Midbrain (tissue), 1 donor: Measurements from ENCODE around the gene TWIST2.

Experiments
- DNase-seq: peaks from one replicate; lab custom pipeline; 2025; lab: John Stamatoyannopoulos, UW

The TWIST2 gene

DNA sequence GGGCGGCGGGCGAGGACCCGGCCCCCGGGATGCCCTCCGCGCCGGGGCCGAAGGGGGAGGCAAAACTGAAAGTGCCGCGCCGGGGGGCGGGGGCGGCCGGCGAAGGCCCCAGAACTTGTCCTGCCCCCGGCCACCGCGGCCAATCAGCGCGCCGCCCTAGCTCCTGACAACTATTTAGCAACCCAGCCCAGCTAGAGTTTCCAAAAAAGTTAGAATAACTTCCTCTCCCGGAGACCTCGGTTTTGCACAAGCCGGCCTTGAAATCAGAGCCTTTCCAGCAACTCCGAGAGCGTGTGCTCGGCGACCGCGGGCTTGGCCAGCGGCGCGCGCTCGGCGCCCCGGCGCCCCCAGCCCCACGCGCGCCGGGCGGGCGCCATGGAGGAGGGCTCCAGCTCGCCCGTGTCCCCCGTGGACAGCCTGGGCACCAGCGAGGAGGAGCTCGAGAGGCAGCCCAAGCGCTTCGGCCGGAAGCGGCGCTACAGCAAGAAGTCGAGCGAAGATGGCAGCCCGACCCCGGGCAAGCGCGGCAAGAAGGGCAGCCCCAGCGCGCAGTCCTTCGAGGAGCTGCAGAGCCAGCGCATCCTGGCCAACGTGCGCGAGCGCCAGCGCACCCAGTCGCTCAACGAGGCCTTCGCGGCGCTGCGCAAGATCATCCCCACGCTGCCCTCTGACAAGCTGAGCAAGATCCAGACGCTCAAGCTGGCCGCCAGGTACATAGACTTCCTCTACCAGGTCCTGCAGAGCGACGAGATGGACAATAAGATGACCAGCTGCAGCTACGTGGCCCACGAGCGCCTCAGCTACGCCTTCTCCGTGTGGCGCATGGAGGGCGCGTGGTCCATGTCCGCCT is at the start of gene TWIST2:
TWIST2 (plus strand) TSS at position 245 of the 850 bp plus-strand sequence; CDS start at position 376, 131 bp downstream.
- DNase-seq, result peak; percentile 9

DNA sequence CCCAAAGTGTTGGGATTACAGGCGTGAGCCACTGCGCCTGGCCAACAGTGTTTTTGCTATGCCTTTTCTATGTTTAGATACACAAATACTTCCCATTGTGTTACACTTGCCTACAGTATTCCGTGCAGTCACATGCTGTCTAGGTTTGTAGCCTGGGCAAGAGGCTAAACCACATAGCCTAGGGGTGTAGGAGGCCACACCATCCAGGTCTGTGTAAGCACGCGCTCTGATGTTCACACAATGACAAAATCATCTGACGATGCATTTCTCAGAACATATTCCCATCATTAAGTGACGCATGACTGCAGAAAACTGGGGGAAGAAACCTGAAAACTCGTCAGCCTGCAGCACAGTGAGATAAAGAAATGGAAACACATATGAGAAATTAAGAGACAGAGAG is 46.1 kb upstream of the TWIST2 start:
- DNase-seq, result no peak

DNA sequence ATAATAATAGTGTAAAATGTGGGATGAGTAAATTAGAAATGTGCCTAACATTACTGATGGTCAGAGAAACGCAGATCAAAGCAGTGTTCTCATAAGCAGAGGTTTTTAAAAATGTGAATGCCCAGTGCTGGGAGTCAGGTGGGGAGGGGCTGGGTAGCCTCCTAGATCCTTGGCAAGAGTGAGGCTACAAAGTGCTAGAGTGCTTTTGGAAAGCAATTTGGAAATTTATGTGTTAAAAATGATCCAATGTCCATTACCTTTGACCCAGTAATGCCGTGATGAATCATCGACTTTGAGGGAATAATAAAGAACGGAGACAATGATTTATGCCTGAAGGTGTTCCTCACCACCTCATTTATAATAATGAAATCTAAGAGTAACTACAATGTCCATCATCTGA is 44.9 kb upstream of the TWIST2 start:
- DNase-seq, result no peak

DNA sequence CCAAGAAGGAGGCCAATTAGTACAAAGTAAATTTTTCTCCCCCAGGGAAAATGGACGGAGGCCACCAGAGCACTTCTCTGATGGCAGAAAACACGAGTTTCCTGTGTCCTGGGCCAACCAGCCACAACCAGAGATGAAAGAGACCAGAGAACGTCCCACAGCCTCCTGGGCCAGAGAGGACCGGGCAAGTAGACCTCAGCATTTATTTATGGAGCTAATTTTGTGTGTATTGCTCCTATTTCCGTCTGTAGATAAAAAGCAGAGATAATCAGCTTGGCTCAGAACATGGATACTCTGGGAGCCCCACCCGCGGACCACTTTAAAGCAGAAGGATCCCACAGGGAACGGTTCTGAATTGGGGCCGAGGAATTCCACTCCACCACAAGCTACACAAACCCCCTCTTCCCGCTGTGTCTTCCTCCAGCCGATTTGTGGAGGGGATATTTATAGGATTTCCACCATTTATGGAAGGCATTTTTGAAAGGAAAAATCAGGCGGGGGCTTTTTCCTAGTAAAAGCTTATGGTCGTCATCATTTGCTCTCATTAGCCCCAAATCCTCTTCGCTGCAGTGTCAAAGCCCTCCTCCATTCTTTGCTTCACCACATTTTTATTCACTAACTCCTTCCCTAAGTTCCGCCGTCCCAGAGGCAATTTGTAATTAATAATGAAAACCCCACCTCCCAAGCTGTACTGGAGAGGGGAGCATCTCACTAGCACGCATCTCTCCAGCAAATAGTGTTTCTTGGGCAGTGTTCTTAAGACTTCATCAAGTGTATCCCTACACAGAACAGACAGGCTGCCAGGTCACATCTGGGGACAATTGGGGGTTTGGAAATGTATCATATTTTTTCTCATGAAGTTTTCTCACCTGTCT is 43.7 kb upstream of the TWIST2 start:
- no peak for DNase-seq

DNA sequence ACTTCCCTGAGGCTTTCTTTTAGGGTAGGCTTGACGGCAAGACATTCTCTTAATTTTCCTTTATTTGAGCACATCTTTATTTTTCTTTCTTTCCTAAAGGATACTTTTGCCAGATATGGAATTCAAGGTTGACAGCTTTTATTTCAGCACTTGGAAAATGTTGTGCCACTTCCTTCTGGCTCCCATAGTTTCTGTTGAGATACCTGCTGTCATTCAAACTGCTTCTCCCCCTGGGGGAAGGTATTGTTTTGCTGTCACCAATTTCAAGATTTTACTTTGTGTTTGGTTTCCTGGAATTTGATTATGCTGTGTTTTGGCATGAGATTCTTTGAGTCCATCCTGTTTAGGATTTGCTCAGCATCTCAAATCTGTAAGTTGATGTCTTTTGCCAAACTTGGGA is 39.1 kb upstream of the TWIST2 start:
- DNase-seq, result no peak

DNA sequence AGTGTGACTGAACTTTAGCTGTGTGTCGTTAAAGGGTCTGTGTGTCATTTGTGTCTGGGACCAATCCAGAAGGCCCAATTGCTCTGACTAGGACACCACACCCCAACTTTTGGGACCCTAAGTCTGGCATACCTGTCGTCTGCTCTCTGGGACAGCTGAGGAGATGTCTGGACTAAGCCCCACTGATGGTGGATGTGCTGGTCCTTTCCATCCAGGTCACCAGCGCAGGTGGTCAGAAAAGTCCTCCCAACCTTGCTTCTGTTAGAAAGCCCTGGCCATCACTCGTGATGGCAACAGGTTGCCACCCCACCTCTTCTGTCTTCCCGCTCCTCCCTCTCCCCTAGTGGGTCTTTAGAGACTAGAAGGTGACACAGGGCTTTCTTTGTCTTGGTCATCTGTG is 37.6 kb upstream of the TWIST2 start:
- DNase-seq, result no peak

DNA sequence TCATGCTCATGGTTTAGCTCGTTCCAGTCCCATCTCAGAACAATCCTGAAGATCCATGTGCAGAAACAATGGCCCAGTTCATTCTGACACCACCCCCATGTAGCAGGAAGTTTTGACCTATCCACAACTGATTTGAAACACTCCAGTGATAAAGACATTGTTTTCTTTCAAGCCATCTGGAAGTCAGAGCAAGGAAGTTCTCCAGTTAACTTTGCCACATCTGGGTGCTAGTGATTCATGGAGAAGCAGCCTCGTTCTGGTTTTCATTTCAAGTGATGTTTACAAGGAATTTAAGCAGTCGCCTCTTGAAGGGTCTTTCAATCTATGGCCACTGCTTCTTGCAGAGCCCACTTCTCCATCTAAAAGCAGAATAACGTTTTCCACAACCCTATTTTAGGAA is 36.6 kb upstream of the TWIST2 start:
- no peak for DNase-seq

DNA sequence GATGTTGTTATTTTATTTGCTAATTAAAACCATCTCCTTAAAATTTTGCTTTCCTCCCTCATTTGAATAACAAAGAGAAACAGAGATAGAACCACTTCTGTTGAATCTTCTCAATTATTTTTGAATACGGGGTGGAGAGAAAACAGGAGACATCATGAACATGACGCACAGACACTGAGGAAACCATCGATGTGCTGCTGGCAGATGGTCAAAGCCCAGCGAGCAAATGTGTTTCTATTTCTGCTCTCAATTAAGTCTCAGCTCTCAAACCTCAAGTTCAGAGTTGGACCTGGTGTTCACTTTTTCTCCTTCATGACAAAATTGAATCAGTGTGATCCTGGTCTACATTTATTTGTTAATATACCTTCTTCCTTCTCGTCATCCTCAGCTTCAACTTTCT is 36.1 kb upstream of the TWIST2 start:
- DNase-seq, result no peak

DNA sequence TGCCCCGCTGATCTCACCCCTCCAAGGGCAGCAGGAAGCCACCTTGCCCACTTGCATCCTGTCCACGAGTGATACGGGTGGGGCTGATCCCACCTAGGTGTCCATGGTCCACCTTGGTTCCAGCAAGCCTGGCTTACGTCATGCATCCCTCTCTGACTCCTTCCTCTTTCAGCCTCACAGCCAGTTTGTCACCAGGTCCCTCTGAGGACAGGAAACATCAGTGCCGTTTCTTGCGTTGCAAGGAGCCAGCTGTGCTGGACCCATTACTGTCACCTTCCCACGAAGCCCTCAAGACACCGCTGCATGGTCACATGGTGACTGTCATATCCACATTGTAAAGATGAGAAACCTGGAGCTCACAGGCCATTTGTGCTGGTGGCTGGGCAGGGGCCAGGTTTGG is 34.8 kb upstream of the TWIST2 start:
- no peak for DNase-seq

DNA sequence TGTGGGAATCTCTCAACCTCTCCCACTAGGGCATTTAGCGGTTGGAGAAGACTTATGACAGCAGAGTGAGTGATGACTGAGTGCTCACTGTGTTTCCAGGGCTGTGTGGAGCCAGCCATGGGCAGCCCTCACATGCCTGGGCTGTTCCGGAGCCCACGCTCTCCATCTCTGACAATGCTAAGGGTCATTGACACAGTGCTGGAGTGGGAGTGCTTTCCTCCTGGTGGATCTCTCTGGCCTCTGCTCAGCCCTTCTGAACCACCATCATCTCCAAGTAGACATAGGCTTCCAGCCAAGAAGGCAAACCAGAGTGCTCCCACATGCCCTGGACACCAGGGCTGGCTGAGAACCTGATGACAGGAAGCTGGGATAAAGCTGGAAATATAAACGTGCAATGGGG is 33.1 kb upstream of the TWIST2 start:
- no peak for DNase-seq

DNA sequence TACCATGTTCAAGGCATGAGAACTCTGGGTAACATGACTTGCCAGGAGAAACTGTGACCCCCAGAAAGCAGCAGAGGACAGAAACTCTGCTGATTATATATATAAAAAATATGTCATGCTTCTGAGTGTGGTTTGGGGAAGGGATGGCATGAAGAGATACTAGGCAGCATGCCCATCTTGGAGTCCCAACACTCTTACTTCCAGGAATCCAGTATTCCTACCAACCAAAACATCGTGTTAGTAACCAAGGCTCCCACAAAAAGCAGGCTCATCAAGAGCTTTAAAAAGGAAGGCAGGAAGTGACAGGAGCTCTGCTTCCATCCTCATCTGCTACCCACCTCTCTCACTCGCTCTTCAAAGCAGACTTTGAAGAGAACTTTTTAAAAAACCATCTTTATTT is 31.6 kb upstream of the TWIST2 start:
- DNase-seq, result no peak

DNA sequence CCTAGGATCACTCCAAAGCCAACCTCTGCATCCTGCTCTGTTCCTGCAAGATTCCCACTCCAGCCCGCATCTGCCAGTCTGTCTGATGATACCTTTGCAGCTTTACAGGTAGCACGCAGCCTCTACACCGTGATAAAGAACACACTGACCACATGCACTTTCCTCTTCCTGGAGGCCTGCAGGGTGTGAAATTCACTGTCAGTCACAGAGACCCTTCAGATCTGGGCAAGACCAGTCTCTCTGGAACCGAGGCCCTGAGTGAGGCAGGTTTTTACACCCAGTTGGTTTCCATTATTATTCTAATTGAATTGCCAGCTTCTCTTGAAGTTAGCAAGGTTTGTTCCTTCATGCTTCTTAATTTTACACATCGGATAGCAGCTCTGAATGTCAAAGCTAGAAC is 30.5 kb upstream of the TWIST2 start:
- no peak for DNase-seq

DNA sequence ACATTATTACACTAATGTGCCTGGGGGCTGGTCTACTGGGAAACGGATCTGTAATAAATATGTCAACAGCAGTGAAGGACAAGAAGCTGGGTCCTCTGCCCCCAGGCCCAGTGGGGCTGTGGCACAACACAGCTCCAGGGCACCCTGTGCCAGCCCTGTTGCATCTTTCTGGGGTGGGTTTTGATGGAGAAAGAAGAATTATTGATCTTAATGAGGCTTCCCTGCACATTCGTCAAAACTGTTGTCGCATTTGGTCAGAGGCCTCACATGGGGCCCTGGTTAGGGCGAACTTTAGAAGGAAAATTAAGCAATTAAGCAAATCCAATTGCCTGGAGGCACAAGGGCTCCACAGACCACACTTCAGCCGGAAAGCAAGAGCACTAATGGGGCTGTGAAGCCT is 30.0 kb upstream of the TWIST2 start:
- no peak for DNase-seq

DNA sequence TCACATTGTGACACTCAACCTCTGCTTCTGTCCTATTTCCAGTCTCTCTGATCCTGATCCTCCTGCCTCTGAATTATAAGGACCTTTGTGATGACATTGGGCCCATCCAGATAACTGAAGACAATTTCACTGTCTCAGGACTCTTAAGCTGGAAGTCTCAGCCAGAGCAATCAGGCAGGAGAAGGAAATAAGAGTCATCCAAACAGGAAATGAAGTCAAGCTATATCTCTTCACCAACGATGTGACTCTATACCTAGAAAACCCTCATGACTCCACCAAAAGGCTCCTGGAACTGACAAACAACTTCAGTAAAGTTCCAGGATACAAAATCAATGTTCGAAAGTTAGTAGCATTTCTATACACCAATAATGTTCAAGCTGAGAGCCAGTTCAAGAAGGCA is 29.3 kb upstream of the TWIST2 start:
- DNase-seq, result no peak

DNA sequence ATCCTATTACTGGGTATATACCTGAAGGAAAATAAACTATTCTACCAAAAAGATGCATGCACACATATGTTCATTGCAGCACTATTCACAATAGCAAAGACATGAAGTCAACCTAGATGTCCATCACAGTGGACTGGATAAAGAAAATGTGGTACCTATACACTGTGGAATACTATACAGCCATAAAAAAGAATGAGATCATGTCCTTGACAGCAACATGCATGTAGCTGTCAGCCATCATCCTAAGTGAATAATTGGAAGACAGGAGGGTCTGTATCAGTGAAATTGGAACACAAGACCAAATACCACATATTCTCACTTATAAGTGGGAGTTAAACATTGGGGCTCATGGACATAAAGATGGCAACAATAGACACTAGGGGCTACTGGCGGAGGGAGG is 27.7 kb upstream of the TWIST2 start:
- DNase-seq, result no peak

DNA sequence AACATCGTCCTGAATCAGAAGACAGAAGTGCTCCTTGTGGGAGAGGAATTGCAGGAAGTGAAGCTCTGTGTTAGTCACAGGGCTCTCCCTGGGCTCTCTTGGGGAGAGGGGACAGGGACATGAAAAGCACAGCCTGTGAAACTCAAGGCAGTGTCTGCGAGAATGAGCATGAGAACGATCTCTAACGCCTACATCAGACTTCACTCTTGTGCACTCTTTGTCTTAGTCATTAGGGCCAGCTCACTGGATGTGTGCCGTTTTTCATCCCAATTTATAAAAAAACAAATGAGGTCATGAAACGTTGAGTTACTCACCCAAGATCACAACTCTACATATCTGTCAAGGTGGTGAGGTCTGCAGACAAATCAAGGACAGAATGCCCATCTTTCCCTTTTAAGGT is 27.0 kb upstream of the TWIST2 start:
- no peak for DNase-seq

DNA sequence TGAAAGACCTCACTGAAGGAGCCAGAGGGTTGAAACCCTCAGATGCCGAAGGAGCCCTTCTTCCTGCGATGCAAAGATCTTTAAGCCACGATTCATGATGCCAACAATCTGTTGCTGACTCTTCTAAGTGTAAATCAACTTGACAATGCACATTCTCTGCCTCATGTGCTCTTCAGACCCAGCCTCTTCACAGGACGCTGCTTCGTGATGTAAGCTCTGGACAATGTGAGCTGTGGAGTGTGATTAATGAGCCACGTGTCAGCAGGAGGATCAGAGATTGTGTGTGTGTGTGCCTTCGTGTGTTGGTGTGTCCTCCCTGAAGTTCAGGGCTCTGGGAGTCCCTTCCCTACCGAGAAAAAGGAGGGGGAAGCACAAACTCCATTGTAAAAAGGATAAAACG is 26.5 kb upstream of the TWIST2 start:
- no peak for DNase-seq

DNA sequence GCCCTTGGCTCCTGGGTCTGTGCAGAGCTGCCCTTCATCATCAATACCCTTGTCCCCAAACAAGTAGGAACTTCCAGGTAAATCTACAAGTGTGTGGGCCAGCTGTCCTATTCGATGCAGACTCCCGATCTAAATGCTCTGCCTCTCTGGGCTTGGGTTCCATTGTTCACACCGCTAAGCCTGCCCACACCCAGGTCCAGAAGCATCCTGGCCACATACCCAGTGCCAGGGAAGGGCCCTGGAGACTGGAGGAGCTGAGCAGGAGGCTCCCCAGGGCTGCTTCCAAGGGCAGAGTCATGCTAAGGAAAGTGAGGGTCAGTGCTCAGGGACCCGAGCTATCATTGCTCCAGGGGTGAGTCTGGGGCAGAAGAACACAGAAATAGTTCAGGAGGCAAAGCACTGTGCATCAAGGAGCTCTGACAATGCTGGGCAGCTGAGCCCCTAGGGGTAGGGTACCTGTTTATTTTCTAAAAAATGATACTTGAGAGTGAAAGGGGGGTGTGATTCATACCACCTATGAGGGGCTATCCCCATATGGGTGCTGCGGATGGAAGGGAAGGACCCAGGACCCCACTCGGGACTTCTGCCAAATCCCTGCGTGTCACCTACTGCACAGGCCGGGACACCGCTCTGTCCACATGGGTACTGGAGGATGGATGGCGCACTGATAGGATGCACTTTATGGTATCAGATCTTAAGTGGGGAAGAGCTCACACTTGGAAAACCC is 25.8 kb upstream of the TWIST2 start:
- no peak for DNase-seq

DNA sequence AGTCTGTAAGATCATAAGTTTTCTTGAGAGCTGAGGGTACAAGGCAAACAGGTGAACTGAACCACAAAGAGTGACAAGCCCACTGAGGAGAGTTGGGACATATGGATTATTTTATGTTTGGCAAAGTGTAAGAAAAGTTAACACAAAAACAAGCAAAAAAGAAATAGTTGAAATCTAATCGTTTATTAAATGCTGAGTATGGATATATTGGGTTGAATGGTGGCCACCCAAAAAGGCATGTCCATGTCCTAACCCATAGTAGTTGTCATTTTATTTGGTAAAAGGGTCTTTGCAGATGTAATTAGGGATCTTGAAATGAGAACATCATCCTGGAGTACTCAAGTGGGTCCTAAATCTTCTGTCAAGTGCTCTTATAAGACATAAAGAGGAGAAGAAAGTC is 24.9 kb upstream of the TWIST2 start:
- DNase-seq, result no peak

DNA sequence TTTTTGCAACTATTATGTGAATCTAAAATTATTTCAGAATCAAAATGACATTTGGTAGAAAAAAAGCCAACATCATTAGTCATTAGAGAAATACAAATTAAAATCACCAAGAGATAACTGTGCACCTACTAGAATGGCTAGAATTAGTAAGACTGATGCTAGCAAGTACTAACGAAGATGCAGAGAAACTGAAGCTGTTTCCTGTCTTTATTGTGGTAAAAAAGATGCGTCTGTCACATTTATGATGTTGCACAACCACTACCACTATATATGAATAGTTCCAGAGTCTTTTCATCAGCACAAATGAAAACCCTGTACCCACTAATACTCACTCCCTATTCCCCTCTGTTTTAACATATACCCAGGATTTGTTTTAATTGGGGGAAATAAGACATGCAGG is 16.7 kb upstream of the TWIST2 start:
- no peak for DNase-seq

DNA sequence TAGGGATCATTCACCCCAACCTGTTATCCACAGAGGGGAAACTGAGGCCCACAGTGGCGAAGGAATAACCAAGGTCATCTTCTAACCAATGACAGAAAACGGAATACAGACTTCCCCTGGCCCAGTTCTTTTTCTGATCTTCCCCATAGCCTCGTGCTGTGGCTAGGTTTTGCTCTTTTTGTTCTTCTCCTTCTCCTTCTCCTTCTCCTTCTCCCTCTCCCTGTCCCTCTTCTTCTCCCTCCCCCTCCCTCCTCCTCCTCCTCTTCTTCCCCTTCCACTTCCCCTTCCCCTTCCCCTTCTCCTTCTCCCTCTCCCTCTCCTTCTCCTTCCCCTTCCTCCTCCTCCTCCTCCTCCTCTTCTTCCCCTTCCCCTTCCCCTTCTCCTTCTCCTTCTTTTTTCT is 12.9 kb upstream of the TWIST2 start:
- no peak for DNase-seq

DNA sequence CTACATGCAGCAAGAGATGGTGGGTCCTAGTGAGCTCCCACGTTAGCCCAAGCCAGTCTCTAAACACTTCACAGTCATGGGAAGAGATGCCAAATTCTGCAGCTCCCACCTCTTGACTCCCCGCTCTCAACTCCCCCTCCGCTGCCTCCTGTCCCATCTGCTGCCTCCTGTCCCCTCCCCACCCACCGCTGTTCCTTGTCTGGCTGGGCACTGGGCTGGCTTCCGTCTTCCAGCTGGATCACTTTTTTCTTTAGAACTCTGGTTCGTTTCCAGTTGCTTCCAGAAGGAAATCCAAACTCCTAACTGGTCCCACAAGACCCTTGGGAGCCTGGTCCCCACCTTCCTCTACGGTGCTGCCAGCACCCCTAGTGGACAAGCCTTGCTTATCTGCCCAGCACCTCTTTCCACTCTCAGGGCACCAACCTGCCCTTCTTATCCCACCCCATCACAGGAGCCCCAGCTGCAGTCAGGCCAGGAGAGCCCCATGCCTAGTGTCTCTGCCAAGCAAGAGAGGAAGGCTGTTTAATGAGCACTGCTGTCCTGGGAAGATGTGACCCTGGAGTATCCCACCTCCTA is 12.1 kb upstream of the TWIST2 start:
- DNase-seq, result no peak
